GM18907 (cell line): Measurements from ENCODE around the gene SLC43A3.
A peak's percentile ranks its signal among the peaks of the same experiment; 100 is the strongest.
"Not testable (repeated sequence)": the region's sequence is repeated elsewhere in the genome, so short reads cannot be mapped to it uniquely, and the experiment has no call there.

Experiments
- ATAC-seq: cut with Tn5 transposase; IDR thresholded peaks from one replicate; pipeline ENCODE4 v1.9.1; 2021; ENCODE audit warnings: mild to moderate bottlenecking, moderate library complexity; ENCODE audit not compliant: unreplicated experiment

SLC43A3 gene

DNA sequence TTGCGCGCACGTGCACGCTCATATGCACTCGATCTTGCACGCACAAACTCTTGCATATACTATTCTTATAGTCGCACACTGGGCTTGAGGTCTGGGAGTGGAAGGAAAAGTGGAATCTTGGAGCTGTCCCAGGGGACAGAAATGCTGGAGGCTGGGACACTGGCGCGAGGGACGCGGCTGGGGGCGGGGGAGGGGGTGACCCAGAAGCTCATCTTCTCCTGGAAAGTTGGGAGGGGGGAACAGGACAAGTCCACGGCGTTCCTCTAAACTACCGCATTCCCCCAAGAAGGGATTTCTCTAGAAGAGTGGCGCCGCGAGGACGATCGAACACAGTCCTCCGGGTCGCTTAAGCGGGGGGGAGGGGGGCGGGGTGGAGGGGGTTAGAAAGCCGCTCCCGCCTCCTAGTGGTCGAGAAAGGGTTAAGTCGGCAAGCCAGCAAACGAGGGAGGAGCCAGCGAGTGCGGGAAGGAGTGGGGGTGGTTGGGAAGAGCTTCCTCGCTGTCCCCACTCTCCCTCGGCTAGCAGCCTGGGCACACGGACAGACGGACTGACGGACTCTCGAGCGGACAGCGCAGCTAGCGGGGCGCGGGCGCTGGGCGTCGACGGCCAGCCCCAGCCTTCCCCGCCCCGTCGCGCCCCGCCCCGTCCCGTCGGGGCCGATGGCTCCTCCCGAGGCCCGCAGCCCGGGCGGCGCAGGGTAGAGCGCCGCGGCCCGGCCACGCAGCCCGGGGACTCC lies 33.3 kb upstream of the SLC43A3 start, which contains the start of gene RTN4RL2:
TSS of gene RTN4RL2 (plus strand) at position 507 of the 736 bp plus-strand sequence. CDS start 338 bp downstream, outside the sequence.
- ATAC-seq, result peak; percentile 48

DNA sequence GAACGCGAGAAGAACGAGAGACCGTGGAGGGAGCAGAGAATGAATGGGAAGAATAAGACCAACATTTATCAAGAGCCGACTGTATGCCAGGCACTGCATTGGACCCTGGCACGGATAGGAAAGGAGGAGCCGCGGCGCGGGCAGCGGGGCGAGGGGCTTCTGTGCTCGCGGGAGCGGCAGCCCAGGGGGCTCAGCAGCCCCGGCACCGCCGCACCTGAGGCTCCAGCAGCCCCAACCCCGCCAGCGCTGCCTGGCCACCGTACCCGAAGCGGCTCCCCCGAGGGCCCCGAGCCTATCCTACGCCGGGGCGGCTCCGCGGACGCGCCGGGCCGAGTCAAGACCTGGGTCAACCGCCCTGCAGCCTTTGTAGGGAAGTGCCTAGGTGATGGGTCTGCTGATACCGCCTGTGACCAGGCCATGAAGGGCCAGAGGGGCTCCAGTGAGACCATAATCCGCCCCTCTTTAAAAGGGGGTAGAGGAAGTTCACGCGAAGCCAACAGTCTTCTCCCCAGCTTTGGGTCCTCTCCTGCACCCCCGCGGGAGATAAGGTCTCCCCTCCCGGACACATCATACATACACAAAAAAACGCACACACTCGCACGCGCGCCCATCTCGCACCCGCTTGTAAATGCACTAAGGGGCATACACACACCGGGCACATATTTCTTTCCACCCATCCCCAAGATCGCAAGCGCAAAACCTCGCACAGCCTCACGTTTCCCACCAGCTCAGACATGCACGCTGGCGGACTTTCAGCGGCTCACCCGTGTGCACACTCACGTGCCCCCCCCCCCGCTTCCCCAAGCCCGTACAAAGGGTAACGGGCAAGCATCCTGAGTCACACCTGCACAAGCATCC lies 32.5 kb upstream of the SLC43A3 start:
- ATAC-seq, result no peak

DNA sequence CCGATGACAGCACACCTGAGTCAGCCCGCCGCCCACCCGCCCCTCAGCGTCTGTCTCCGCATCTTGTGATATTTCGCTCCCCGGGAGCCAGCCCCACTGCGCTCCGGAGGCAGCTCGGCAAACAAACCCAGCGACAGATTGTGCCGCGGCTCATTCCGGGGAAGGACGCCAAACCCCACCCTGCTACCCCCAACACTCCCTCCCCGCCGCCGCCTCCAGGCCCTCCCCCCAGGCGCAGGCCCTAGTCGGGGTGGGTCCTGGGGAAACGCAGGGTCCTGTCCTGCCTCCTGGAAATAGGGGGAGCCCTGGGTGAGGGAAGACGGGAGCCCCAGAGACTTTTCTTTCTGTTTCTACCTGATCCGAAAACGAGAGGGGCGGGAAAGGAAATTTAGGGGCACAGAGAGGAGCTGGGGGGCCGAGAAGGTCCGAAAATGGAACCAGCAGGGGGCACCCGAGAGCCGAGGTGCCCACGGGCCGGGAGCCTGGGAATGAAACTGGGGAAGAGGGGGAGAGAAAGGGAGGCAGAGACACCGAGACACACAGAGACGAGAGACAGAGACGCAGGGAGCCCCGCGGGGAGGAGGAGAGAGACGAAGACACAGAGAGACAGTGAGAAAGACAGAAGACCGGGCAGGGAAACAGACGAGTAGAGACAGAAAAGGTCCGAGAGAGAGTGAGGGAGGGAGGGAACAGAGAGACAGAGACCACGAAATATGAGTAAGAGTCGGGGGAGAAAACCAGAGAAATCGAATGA lies 31.7 kb upstream of the SLC43A3 start:
- ATAC-seq, result peak; percentile 29

DNA sequence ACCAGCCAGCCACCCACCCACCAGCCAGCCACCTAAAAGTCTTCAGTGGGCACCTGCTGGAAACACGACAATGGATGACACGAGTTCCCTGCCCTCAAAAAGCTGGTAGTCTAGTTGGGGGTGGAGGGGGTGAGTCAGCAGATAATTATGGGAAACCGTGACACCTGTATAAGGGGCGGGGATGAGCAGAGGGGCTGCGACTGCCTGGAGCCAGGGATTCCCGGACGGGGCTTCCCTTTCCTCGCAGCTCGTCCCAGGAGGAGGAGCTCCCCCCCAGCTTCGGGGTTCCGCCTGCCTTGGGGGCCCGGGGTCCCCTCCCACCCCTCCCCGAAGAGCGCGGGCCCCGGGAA lies 31.1 kb upstream of the SLC43A3 start:
- no peak for ATAC-seq

DNA sequence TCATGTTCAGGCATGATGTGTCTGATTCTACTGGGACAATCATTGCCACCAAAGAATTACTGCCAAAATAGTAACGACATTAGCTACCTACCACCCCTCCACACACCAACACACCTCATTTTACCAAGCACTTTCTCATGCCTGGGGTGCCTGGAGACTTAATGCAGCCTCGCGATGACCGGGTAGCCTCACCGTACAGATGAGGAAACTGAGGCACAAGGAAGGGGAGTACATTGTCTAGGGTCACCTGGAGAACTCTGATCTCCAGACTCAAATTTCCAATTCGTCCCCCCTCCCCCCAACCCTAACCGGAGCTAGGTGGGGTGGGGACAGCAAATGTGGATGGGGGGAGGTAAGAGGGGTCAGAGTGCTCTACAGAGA lies 30.7 kb upstream of the SLC43A3 start:
- ATAC-seq, result peak; percentile 28

DNA sequence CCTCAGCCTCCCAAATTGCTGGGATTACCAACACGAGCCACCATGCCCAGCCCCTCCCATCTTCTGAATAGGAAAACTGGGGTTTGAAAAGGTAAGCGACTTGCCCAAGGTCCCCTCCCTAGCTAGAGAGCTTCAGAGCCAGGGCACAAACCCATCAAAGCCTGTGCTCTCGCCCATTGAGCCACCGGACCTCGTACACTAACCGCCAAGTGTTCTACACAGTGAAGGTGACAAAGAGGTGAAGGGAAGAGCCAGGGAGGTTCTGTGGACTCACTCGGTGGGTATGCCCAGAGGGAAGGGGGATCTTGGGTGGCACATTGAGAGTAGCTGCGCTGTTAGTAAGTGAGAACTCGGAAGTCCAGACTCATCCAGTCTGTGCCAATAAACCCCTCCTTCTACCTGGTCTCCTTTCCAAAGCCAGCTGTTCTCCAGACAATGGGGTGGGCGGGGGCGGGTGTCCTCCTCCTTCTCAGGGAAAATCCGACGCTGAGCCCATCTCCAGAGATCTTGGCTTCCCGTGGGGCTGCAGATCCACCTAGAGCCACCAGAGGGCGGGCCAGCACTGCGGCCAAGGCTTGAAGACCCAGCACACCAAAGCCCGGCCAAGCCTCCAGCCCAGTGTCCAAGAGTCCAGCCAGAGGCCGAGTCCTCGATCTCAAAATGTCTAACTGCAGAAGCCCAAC lies 30.2 kb upstream of the SLC43A3 start:
- ATAC-seq, result peak; percentile 68

DNA sequence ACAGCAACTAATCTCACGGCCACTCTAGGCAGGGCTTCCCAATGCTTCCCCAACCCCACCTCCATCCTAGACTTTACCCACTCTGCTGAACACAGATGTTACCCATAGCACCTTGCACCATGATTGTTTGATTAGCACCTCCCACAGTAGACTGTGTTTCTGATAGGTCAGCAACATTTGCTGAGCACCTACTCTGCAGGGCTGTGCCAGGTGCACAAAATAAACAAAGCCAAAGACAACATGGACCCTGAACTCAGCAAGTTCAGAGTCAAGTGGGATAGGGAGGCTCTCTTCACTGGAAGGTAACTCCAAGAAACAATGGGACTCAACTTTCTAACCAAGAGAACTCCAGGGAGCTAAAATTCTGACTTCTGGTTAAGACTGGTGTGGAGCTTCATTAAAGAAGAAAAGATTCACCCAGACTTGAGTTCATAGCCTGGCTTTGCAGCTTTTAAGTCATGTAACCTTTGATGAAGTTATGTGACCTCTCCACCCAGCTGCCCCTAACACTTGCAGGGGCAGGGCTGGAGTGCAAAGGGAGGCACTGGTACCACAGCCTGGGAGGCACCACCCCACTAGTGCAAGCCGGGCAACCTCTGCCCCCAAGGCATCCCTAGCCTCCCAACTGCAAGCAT lies 26.7 kb upstream of the SLC43A3 start:
- ATAC-seq, result no peak

DNA sequence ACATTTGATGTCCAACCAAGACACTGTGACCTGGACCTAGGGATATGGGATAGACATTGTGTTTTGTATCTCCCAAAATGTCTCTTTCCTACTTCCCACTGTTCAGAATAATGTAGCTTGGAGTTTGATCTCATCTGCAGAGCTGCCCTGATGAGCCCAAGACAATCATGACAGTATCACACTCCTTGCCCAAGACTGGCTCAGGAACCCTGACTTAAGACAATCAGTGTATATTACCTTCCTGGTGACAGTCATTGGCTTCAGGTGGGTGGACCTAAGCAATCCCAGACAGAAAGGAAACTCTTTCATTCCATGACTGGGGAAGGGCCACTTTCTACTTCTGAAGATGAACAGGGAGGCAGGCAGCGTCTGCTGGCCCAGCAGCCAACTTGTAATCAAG lies 19.1 kb upstream of the SLC43A3 start:
- no peak for ATAC-seq

DNA sequence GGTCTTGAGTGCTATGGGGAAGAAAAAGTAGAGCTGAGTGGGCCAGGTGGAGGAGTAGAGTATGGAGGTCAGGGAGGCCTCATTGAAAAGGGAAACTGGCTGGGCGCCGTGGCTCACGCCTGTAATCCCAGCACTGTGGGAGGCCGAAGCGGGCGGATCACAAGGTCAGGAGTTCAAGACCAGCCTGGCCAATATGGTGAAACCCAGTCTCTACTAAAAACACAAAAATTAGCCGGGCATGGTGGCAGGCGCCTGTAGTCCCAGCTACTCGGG lies 18.1 kb upstream of the SLC43A3 start:
- ATAC-seq, result not testable (repeated sequence)

DNA sequence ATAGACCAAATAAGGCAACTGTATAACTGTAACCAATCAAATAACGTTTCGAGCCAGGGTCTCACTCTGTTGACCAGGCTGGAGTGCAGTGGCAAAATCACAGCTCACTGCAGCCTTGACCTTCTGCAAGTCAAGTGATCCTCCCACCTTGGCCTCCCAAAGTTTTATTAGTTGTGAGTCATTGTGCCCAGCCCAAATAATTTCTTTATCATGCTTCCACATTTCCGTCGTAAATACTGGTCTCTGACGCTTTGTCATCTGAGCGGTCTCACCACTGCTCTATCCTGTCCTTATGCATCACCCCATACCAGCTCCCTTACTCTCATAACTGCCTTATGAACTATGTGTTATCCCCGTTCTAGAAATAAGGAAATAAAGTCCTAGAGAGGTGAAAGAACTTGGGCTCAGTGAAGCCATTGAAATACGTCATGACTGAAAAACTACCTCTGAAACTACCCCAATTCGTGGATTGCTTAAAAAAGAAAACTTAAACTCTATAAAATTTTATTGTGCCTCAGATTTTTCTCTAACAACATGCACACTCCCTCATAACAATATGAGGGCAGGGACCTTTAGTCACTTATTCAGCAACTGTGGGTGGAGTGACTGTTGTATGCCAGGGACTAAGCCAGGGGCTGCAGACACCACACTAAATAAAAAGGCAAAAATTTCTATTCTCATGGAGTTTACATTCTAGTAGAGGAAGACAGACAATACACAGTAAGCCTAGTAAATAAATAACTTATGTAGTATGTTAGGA lies 17.6 kb upstream of the SLC43A3 start:
- ATAC-seq, result no peak

DNA sequence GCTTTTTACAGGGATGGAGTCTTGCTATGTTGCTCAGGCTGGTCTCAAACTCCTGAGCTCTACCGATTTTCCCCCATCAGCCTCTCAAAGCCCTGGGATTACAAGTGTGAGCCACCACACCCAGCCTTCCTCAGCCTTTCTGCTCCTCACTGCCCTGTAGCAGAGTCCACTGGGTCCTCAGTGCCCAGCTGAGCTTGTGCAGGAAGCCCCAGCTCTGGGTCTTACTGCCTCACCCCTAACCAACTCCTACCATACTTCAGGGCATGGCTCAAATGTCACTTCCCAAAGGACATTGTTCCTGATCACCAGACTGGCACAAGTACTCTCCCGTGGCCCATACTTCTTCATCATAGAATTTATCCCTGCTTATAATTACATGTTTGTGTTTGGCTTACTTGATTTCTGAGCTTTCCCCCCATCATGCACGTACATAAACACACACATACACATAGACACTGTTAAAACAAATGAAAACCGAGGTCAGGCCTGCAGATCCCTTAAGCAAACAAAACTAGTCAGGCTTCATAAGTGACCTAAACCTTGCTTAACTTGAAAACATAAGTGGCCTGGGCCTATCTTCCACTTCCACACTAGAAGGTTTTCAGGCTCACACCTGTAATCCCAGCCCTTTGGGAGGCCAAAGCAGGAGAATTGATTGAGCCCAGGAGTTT lies 14.0 kb upstream of the SLC43A3 start:
- ATAC-seq, result no peak

DNA sequence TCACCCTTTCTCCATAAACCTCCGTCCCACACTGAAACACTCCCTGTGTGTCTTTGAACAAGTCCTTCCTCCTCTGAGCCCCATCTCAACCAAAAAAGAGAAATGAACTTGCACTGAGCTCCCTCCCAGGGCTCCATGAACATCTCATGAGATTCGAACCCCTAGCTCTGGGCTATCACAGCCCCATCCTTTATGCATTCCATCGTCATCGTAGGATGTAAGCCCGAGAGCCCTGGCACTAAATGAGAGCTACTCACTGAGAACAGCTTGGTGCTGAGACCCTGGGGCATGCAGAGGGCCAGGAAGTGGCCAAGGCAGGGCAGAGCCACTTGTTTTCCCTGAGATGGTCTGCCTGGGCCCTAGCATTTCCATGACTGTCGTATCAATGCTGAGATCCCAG lies 12.9 kb upstream of the SLC43A3 start:
- no peak for ATAC-seq

DNA sequence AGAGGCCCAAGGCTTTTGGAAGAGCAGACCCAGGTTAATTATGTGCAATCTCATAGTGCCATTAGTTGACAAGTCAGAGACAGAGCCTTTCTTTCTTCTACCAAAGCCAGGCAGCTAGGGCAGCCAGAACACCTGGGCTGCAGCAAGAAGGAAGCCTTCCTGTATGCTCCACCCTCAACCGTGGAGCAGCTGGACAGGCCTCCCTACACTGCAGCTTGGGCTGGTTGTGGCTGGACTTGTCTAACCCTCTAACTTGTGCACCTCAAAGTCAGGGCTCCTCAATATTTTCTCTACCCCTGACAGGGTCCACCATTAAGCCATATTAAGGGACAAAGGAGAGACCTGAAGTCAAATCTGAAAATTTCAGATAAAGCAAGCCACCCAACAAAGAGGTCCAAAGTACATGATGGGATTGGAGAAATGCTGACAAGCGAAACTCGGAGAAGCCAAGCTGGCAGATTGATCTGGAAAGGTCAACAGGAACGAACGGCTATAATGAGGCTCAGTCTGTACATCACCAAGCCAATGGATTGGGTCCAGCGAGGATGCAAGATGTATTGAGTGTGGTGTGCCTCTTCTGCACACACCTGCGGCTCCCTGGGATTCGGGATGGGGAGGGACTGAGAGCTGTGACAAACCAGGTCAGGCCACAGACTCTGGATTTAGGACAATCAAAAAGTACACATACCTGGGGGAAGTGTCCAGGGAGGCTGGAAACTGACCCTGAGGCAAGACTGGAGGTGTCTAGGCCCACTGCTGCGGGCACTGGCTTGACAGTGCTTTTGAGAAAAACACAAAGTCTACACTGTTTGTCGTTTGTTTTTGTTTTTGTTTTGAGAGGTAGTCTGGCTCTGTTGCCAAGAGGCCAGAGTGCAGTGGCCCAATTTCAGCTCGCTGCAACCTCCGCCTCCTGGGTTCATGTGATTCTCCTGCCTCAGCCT lies 11.7 kb upstream of the SLC43A3 start:
- no peak for ATAC-seq

DNA sequence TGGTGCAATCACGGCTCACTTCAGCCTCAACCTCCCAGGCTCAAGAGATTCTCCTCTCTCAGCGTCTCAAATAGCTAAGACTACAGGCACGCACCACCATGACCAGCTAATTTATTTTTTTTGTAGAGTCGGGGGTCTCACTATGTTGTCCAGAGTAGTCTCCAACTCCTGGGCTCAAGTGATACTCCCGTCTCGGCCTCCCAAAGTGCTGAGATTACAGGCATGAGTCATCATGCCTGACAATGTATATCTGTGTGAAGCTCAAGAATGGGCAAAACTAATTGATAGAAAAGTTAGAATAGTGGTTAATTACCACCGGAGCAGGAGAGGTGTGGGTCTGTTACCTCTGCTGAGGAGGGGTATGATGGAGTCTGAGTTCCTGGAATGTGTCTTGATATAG lies 9.1 kb upstream of the SLC43A3 start:
- ATAC-seq, result no peak

DNA sequence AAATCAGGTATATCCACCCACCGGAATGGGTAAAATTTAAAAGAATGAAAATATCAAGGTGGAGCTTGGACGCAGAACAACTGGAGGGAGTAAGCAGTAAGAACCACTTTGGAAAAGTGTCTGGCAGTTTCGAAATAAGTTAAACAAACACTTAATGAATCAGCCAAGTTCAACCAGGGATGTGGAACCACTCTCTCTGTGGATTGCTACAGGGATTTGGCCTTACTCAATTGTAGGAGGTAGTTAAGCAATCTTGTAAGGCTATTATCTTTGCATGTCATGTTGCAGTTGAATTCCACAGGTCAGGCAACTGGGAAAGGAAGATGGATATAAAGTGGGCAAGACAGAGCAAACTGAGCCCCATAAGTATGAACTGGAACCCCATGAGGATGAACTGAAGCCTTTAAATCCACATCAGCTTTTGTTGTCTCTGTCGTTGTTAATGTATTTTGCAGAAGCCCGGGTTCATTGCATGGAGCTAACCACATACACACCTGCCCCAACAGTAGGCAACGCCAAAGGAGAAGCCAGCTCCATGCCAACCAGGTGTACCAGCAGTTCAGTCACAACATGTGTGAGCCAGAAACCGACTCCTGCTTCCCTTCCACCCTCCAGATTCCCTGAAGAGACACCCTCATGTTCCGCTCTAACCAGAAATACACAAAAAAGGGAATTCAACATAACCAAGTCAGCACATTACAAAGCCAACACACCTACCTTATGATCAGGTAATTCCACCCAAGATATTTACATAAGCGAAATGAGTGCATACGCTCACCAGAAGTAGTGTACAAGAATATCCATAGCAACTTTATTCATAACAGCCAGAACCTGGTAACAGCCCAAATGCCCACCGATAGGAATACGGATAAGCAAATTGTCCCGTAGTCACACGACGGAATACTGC lies 8.0 kb upstream of the SLC43A3 start:
- no peak for ATAC-seq

DNA sequence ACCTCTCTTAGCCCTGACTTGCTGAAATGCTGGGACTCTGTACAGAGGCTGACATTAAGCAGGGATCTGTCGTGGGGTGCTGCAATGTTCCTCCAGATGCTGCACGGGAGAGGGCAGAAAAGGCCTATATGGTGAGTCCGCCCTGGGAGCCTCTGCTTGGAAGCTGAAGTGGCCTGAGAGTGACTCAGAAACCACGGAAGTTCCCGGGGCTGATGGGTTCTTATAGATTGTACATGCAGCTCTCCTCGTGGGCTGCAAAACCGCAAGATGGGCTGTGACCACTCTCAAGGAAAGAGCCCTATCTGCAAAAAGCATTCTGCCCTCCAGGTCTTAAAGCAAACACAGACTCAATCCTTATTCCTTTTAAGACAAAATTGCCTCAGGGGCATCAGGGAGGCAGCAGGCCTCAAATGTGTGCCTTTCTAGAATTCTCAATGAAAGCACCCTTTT lies 5.8 kb upstream of the SLC43A3 start:
- ATAC-seq, result peak; percentile 57

DNA sequence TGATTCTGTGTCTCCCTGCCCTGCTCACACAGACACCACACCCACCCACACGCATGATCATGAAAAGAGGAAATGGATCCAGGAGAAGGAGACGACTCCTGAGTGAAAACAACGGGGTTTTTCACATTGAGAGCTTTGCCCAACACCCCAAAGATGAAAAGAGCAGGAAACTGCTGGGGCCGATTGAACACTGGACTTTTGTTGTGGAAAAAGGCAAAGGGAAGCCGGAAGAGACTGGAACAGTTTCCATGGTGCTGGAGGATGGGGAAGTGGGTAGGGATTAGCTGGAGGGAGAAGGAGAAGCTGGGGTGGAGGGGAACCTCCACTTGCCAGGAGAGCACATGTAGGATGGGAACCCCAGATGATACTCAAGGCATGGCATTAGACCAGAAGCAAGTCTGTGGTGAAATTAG lies 5.2 kb upstream of the SLC43A3 start:
- ATAC-seq, result no peak
